Heart right ventricle (tissue), 16 donors: Measurements from ENCODE around the gene OGFOD2. TPM values are rescaled to one million over a fixed set of nuclear protein-coding genes. Genes with fewer than 3 reads are reported as not detected.

ENCODE experiments used
- ATAC-seq, 8 donors: fragments of 200-7000 bp; cut with Tn5 transposase; one replicate each; pipeline ENCODE4 v1.9.1; 2020; ENCODE audit warnings: mild to moderate bottlenecking in 8 of 8, moderate library complexity in 8 of 8, moderate number of reproducible peaks in 1 of 8
- DNase-seq, 2 donors: peaks; one replicate each; pipeline ENCODE4 v3.0.0-alpha.2; 2020
- H3K27ac ChIP-seq, 10 donors: fragments of 200-600 bp; sonication (generic) in 2 of 10; one replicate each; pipeline versions ENCODE4 v1.5.0 to v1.8.0; 2020 to 2022; ENCODE audit warnings: mild to moderate bottlenecking in 3 of 10
- H3K27me3 ChIP-seq, 7 donors: fragments of 200-600 bp; one replicate each; pipeline ENCODE4 v1.8.0; 2021 to 2022; ENCODE audit warnings: mild to moderate bottlenecking in 2 of 7
- H3K36me3 ChIP-seq, 9 donors: fragments of 200-600 bp; sonication (generic) in 1 of 9; one replicate each; pipeline versions ENCODE4 v1.5.0 to v1.8.0; 2020 to 2022; ENCODE audit warnings: mild to moderate bottlenecking in 2 of 9
- H3K4me1 ChIP-seq, 9 donors: fragments of 200-600 bp; sonication (generic) in 1 of 9; one replicate each; pipeline versions ENCODE4 v1.5.0 to v1.8.0; 2020 to 2022; ENCODE audit warnings: mild to moderate bottlenecking in 4 of 9
- H3K4me3 ChIP-seq, 10 donors: fragments of 200-600 bp; sonication (generic) in 2 of 10; one replicate each; pipeline versions ENCODE4 v1.5.0 to v1.8.0; 2020 to 2022; ENCODE audit warnings: mild to moderate bottlenecking in 7 of 10, moderate library complexity in 2 of 10
- H3K9me3 ChIP-seq, 11 donors: fragments of 200-600 bp in 10 of 11; sonication (generic) in 2 of 11; one replicate each; pipeline versions ENCODE4 v1.5.0 to v1.8.0; 2013 to 2022; ENCODE audit warnings: mild to moderate bottlenecking in 2 of 11, control low read depth in 1 of 11, moderate library complexity in 1 of 11
- WGBS, 2 donors: extraction: QIAGEN DNeasy Blood & Tissue Kit; methylation state at CpG; one replicate each; pipeline ENCODE4 v1.1.7; 2013; ENCODE audit warnings: inconsistent platforms in 1 of 2; 5-methylcytosine and 5-hydroxymethylcytosine counted together
- intact Hi-C, 10 donors: fragments of 100-400 bp; cut with DNase I; formaldehyde crosslinking; loops; one replicate each; pipeline versions ENCODE4 v1.11.1 to v1.14.2; 2022
- polyA plus RNA-seq, 2 donors: library from polyadenylated mRNA; stranded (reverse); fragments of 200-250 nt; gene quantifications; one replicate each; pipeline ENCODE4 v1.2.3, GENCODE V29; 2013
- total RNA-seq, 10 donors: library from RNA; stranded (reverse); fragmentation: NEBNext Ultra II Directional in 3 of 10; extraction: Animal tissue kit (Norgen Biotek cat#: 25700) in 3 of 10; gene quantifications; one replicate each; pipeline versions ENCODE4 v1.2.1 to v1.2.4, GENCODE V29; 2021 to 2023
- TF ChIP-seq, protein P1 (sequence below), 9 donors: fragments of 200-600 bp; sonication (generic) in 2 of 9; IDR thresholded peaks; one replicate each; pipeline versions ENCODE4 v1.5.0 to v1.8.0; 2021 to 2022; ENCODE audit warnings: antibody characterized with exemption in 9 of 9, mild to moderate bottlenecking in 5 of 9, moderate library complexity in 1 of 9
- donor health status: Arrhythmogenic right ventricular cardiomyopathy.
- donor health status: ischemic (EF 13 %, LVEDD 7.1; RV severe dilation, severe dysfunction).
- donor health status: healthy with polysubstance abuse.
- donor health status: DM: no; HTN: yes; CAD: no.
- donor health status: DM: no; HTN: no; CAD: no.
- donor health status: ischemic (EF 25% LVEDD 6.9; RV normal size, moderate dysfunction).
- donor health status: ischemic (EF 25% LVEDD 5.7; RV mildly dilated, moderate dysfunction).
- donor health status: healthy.
- donor health status: DM: yes; HTN: yes; CAD: no.
- donor health status: Ischemic cardiomyopathy.
- donor health status: ischemic (EF 35%, LVEDD 5.7; RV mildly dilated, moderate dysfunction).
- donor health status: nonischemic (EF 11% LVEDD 7.7; RV severe dilation, severe dysfunction).
- donor health status: DM: yes; HTN: yes; CAD: no.
- donor health status: PGD.
- donor health status: ischemic (EF 29% LVEDD 5.4; RV normal size, mild dysfunction).
- donor health status: nonischemic (EF 23%, LVEDD 6.1; RV moderate dilation, normal function).

The OGFOD2 gene
- total and polyA plus RNA-seq, 12 donors = 10.6 to 17.1 (median 12.0) TPM

DNA sequence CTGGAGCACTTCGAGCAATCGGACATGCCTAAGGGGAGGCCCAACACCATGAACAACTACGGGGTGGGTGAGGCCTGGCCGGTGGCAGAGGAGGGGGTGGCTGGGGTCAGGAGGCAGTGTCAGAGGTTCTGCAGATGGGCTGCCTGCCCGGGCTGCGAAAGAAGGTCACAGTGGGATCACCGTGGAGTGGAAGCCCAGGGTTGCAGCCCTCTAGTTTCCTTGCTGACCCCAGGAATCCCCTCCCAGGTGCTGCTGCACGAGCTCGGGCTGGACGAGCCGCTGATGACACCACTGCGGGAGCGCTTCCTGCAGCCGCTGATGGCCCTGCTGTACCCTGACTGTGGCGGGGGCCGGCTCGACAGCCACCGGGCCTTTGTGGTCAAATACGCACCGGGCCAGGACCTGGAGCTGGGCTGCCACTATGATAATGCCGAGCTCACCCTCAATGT is 3.5 kb downstream of the OGFOD2 start:
- TF ChIP-seq, protein P1, sequence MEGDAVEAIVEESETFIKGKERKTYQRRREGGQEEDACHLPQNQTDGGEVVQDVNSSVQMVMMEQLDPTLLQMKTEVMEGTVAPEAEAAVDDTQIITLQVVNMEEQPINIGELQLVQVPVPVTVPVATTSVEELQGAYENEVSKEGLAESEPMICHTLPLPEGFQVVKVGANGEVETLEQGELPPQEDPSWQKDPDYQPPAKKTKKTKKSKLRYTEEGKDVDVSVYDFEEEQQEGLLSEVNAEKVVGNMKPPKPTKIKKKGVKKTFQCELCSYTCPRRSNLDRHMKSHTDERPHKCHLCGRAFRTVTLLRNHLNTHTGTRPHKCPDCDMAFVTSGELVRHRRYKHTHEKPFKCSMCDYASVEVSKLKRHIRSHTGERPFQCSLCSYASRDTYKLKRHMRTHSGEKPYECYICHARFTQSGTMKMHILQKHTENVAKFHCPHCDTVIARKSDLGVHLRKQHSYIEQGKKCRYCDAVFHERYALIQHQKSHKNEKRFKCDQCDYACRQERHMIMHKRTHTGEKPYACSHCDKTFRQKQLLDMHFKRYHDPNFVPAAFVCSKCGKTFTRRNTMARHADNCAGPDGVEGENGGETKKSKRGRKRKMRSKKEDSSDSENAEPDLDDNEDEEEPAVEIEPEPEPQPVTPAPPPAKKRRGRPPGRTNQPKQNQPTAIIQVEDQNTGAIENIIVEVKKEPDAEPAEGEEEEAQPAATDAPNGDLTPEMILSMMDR (IDR thresholded peaks at IDR 0.05) = no peak
- intact Hi-C loops = loop anchor here in 3 of 10 donors (2.0 to 5.0 kb wide), 2 partner anchors 172 to 259 kb away; partner anchors contain the start of gene PITPNM2 (in 1 of the 3)
- Histone ChIP-seq H3K27me3 (no peaks in the 10 kb centered on the region), H3K4me3 (no peak overlapping the region), H3K9me3 (no peaks in the 10 kb centered on the region), H3K36me3 (peaks cover 0 to 39% (median 0%) of the 10 kb centered on the region in 9 donors), H3K27ac (no peak overlapping the region), H3K4me1 (peaks cover 21 to 76% (median 58%) of the 10 kb centered on the region in 9 donors)
- DNase-seq = no peak
- 83 to 89% methylated on average over 21 of the region's 21 CpGs for WGBS, 2 donors
- no peak for ATAC-seq

DNA sequence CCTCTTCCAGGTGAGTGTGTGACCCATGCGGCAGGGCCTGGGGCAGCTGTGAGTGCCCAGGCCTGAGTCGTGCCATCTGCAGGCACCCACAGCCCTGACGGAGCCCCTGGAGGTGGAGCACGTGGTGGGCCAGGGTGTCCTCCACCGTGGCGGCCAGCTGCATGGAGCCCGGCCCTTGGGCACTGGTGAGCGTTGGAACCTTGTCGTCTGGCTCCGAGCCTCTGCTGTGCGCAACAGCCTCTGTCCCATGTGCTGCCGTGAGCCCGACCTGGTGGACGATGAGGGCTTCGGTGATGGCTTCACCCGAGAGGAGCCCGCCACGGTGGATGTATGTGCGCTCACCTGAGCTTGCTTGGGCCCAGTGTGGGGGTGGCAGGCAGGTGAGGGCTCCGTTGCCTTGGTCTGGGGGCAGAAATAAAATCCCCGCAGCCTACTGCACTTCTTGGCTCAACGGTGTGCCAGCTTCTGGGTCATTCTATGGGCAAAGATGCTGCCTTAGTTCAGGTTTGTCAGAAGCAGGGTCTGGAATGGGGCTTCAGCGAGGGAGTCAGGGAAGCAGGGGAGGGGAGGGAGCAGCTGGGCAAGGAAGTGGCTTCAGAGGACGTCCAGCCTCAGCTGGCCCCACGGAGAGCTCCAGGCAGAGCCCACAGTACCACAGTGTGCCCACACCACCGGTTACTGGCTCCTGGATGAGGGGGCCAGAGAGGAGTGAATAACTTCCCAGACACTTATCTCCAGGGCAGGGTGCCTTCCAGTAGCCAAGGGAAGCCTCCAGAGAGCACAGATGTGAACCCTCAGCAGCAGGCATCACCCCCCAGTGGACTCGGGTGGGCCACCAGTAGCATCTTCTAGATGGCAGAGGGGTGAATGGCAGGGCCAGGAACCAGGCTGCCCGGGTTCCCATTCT is 4.2 kb downstream of the OGFOD2 start:
- DNase-seq (no peak), ATAC-seq (no peak)
- WGBS, 2 donors = 74 to 77% methylated on average over 28 of the region's 28 CpGs
- Histone ChIP-seq H3K4me1 (peaks cover 27 to 76% (median 60%) of the 10 kb centered on the region in 9 donors), H3K27me3 (no peaks in the 10 kb centered on the region), H3K36me3 (peaks cover 0 to 43% (median 0%) of the 10 kb centered on the region in 9 donors), H3K9me3 (no peaks in the 10 kb centered on the region), H3K4me3 (peak overlapping the region in 9 of 10 donors; percentile 76 to 100 (median 90)), H3K27ac (peak overlapping the region in 7 of 10 donors; percentile 85 to 98 (median 92))
- TF ChIP-seq, protein P1 (IDR thresholded peaks at IDR 0.05) = no peak
- intact Hi-C loops = loop anchor here in 3 of 10 donors (2.0 to 5.0 kb wide), 2 partner anchors 172 to 258 kb away; partner anchors contain the start of gene PITPNM2 (in 1 of the 3)

DNA sequence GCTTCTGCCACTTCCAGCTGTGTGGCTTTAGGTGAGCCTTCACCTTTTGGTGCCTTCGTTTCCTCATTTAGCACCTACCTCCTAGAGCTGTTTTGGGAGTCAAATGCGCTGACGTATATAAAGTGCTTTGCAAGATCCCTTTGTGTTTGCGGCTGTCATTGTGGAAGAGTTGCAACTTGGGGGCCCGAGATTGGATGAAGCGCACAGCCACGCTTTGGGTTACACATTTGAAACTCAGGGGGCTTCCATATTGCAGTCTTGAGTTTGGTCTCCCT is 4.8 kb downstream of the OGFOD2 start:
- no peak for ATAC-seq
- Histone ChIP-seq H3K36me3 (peaks cover 0 to 43% (median 0%) of the 10 kb centered on the region in 9 donors), H3K27ac (peak overlapping the region in 9 of 10 donors; percentile 85 to 98 (median 92)), H3K4me1 (peaks cover 31 to 82% (median 66%) of the 10 kb centered on the region in 9 donors), H3K27me3 (no peaks in the 10 kb centered on the region), H3K4me3 (peak overlapping the region; percentile 76 to 100 (median 92)), H3K9me3 (no peaks in the 10 kb centered on the region)
- intact Hi-C loops = loop anchor here (2.0 to 10.0 kb wide), 8 partner anchors 165 to 257 kb away; partner anchors contain the start of genes PITPNM2 (in 6 of the 10), MPHOSPH9 (in 4 of the 10) and MTRFR (in 4 of the 10)
- TF ChIP-seq, protein P1 (IDR thresholded peaks at IDR 0.05) = no peak
- WGBS, 2 donors = 8 to 9% methylated on average over 7 of the region's 7 CpGs
- DNase-seq = no peak
